Measurements from ENCODE around the gene SPIN1. TPM values are rescaled to one million over a fixed set of nuclear protein-coding genes. Genes with fewer than 3 reads are reported as not detected.

Gene SPIN1
- total and polyA plus RNA-seq, 2 donors: 55.5 to 167 TPM

Other genes with a start within 250 kb of the SPIN1 start
- gene SPATA31C2, start 250.0 kb upstream of the SPIN1 start, total RNA-seq: not detected
- not detected for gene SPATA31C2, start 250.0 kb upstream of the SPIN1 start, polyA plus RNA-seq
- 1.9 TPM for gene NXNL2, start 146.7 kb downstream of the SPIN1 start, total RNA-seq
- 0.85 TPM for gene NXNL2, start 146.7 kb downstream of the SPIN1 start, polyA plus RNA-seq